GM18868 (cell line): Measurements from ENCODE around the gene CD79B.

Source experiments
- ATAC-seq: cut with Tn5 transposase; IDR thresholded peaks from one replicate; pipeline ENCODE4 v1.9.1; 2021; ENCODE audit warnings: mild to moderate bottlenecking, moderate library complexity; ENCODE audit not compliant: unreplicated experiment

CD79B gene

GRCh38 chr17:63931981-63932561 is at the start of gene CD79B:
Gene CD79B, minus strand, starts transcription at chr17:63932331. Its CDS starts 70 bp downstream, at chr17:63932261.
- ATAC-seq: peak; percentile 81

GRCh38 chr17:63978272-63979200 is 46.4 kb upstream of the CD79B start:
- no peak for ATAC-seq

GRCh38 chr17:63976702-63977101 is 44.6 kb upstream of the CD79B start:
- no peak for ATAC-seq

GRCh38 chr17:63975541-63976092 is 43.5 kb upstream of the CD79B start:
- ATAC-seq: no peak

- ATAC-seq: no peak
Observed at GRCh38 chr17:63974594-63975192, 42.6 kb upstream of the CD79B start.

- ATAC-seq: no peak
Observed at GRCh38 chr17:63973930-63974593, 41.9 kb upstream of the CD79B start.

- no peak for ATAC-seq
Observed at GRCh38 chr17:63973247-63973646, 41.1 kb upstream of the CD79B start.

- ATAC-seq: no peak
Observed at GRCh38 chr17:63972796-63973195, 40.7 kb upstream of the CD79B start, which contains the start of gene SCN4A. Gene SCN4A, minus strand, starts transcription at chr17:63972918. Its CDS starts 77 bp downstream, at chr17:63972841.

- no peak for ATAC-seq
Observed at GRCh38 chr17:63969278-63969677, 37.1 kb upstream of the CD79B start.

- ATAC-seq: no peak
Observed at GRCh38 chr17:63967953-63968352, 35.8 kb upstream of the CD79B start.

GRCh38 chr17:63966646-63967264 is 34.6 kb upstream of the CD79B start:
- ATAC-seq: peak; percentile 63

- ATAC-seq: no peak
Observed at GRCh38 chr17:63963123-63963522, 31.0 kb upstream of the CD79B start.

- no peak for ATAC-seq
Observed at GRCh38 chr17:63962298-63962744, 30.2 kb upstream of the CD79B start.

GRCh38 chr17:63961355-63962212 is 29.5 kb upstream of the CD79B start:
- ATAC-seq: no peak

- ATAC-seq: no peak
Observed at GRCh38 chr17:63960430-63960829, 28.3 kb upstream of the CD79B start.

- ATAC-seq: no peak
Observed at GRCh38 chr17:63960006-63960405, 27.9 kb upstream of the CD79B start.

- no peak for ATAC-seq
Observed at GRCh38 chr17:63956296-63956920, 24.3 kb upstream of the CD79B start.

GRCh38 chr17:63955791-63956190 is 23.7 kb upstream of the CD79B start:
- no peak for ATAC-seq

- no peak for ATAC-seq
Observed at GRCh38 chr17:63955232-63955631, 23.1 kb upstream of the CD79B start.
